Osteoblast (primary cell): ENCODE data around the gene SLC2A4RG. TPM values are rescaled to one million over a fixed set of nuclear protein-coding genes. Genes with fewer than 3 reads are reported as not detected.

Experiments used
- DNase-seq: peaks from one replicate; pipeline ENCODE4 v3.0.0; 2011; ENCODE audit warnings: low spot score, mixed read lengths; ENCODE audit not compliant: insufficient read length; ENCODE audit errors: missing footprints
- H2AFZ ChIP-seq: 2 replicates; pipeline ENCODE4 v1.6.0; 2011; ENCODE audit warnings: mild to moderate bottlenecking, low read length
- H3K27ac ChIP-seq: 2 replicates; pipeline ENCODE4 v1.5.1; 2011; ENCODE audit warnings: mild to moderate bottlenecking, low read depth, low read length, moderate library complexity
- H3K27me3 ChIP-seq: 2 replicates; pipeline ENCODE4 v1.6.0; 2012; ENCODE audit warnings: mild to moderate bottlenecking, control low read depth, inconsistent platforms, low read length, moderate library complexity; ENCODE audit not compliant: insufficient read depth
- H3K36me3 ChIP-seq: 2 replicates; pipeline ENCODE4 v1.5.1; 2011; ENCODE audit warnings: mild to moderate bottlenecking, low read length, control low read depth, moderate library complexity; ENCODE audit not compliant: insufficient read depth
- H3K4me1 ChIP-seq: 2 replicates; pipeline ENCODE4 v1.5.1; 2011; ENCODE audit warnings: mild to moderate bottlenecking, low read length, control low read depth, moderate library complexity; ENCODE audit not compliant: insufficient read depth
- H3K4me2 ChIP-seq: 2 replicates; pipeline ENCODE4 v1.6.0; 2011; ENCODE audit warnings: mild to moderate bottlenecking, low read length; ENCODE audit not compliant: insufficient read depth
- H3K4me3 ChIP-seq: fragments of 200-600 bp; sonication (generic); 3 replicates; pipeline ENCODE4 v1.5.1; 2012; ENCODE audit warnings: mild to moderate bottlenecking, low read length, inconsistent platforms; ENCODE audit not compliant: insufficient read depth
- H3K79me2 ChIP-seq: 2 replicates; pipeline ENCODE4 v1.6.0; 2012; ENCODE audit warnings: mild to moderate bottlenecking, low read length, control low read depth, inconsistent platforms; ENCODE audit not compliant: insufficient read depth
- H3K9me3 ChIP-seq: 2 replicates; pipeline ENCODE4 v1.5.1; 2011; ENCODE audit warnings: low read depth, low read length, control low read depth
- H4K20me1 ChIP-seq: 2 replicates; pipeline ENCODE4 v1.6.0; 2012; ENCODE audit warnings: mild to moderate bottlenecking, low read length, control low read depth; ENCODE audit not compliant: insufficient read depth
- CTCF ChIP-seq: IDR thresholded peaks from 2 replicates; pipeline ENCODE4 v1.5.1; 2011; ENCODE audit warnings: mild to moderate bottlenecking, low read depth, low read length, moderate library complexity; ENCODE audit errors: extremely low read depth
- total RNA-seq: library from RNA; depleted of rRNA; stranded (reverse); fragments of >200 nt; gene quantifications from 2 replicates; pipeline ENCODE4 v1.2.3, GENCODE V29; 2012

SLC2A4RG gene
- total RNA-seq, result 27.5 and 29.5 TPM in 2 replicates

- H3K27me3 ChIP-seq, result no peaks in the 10 kb centered on the region
- H4K20me1 ChIP-seq, result peaks cover 12% of the 10 kb centered on the region
- no peaks in the 10 kb centered on the region for H3K9me3 ChIP-seq
- H3K4me3 ChIP-seq, result peak within 1 kb of the TSS; percentile 77
- peaks cover 4% of the 10 kb centered on the region for H3K79me2 ChIP-seq
- H3K4me2 ChIP-seq, result peak within 1 kb of the TSS; percentile 89
- peak; percentile 100 for DNase-seq
- TF ChIP-seq CTCF, result no peak
- H3K27ac ChIP-seq, result peak within 1 kb of the TSS; percentile 54
- peaks cover 9% of the 10 kb centered on the region for H3K4me1 ChIP-seq
- peaks cover 26% of the 10 kb centered on the region for H3K36me3 ChIP-seq
- H2AFZ ChIP-seq, result no peak within 1 kb of the TSS
These were observed at the start of gene SLC2A4RG for GRCh38 chr20:63739130-63740069. Gene SLC2A4RG (plus strand): TSS chr20:63739776. CDS start chr20:63739913, 137 bp downstream.

- no peaks in the 10 kb centered on the region for H4K20me1 ChIP-seq
- TF ChIP-seq CTCF, result no peak
- no peak overlapping the region for H3K27ac ChIP-seq
- H3K4me1 ChIP-seq, result peaks cover 4% of the 10 kb centered on the region
- peak; percentile 76 for DNase-seq
- no peaks in the 10 kb centered on the region for H3K9me3 ChIP-seq
- H3K27me3 ChIP-seq, result no peaks in the 10 kb centered on the region
- H3K36me3 ChIP-seq, result peaks cover 3% of the 10 kb centered on the region
- no peak overlapping the region for H3K4me2 ChIP-seq
- H3K4me3 ChIP-seq, result no peak overlapping the region
- H3K79me2 ChIP-seq, result no peaks in the 10 kb centered on the region
- no peak overlapping the region for H2AFZ ChIP-seq
These were observed 49.3 kb upstream of the SLC2A4RG start for GRCh38 chr20:63690003-63690897.

GRCh38 chr20:63690898-63691710 lies 48.5 kb upstream of the SLC2A4RG start:
- Histone ChIP-seq H3K79me2 (no peaks in the 10 kb centered on the region), H3K4me1 (peaks cover 4% of the 10 kb centered on the region), H2AFZ (no peak overlapping the region), H3K4me3 (no peak overlapping the region), H3K27ac (no peak overlapping the region), H3K9me3 (no peaks in the 10 kb centered on the region), H3K27me3 (no peaks in the 10 kb centered on the region), H4K20me1 (no peaks in the 10 kb centered on the region), H3K4me2 (no peak overlapping the region), H3K36me3 (peaks cover 3% of the 10 kb centered on the region)
- peak; percentile 82 for DNase-seq
- TF ChIP-seq CTCF, result no peak
